Endothelial cell (in vitro differentiated cells): Measurements from ENCODE around the gene PODXL2. TPM values are rescaled to one million over a fixed set of nuclear protein-coding genes. Genes with fewer than 3 reads are reported as not detected.
A peak's percentile ranks its signal among the peaks of the same experiment; 100 is the strongest.
"Not testable (repeated sequence)": the region's sequence is repeated elsewhere in the genome, so short reads cannot be mapped to it uniquely, and the experiment has no call there.

Source experiments
- DNase-seq: peaks from one replicate; pipeline ENCODE4 v3.0.0; 2021; ENCODE audit warnings: low spot score
- H3K27ac Mint-ChIP-seq: one replicate; pipeline ENCODE4 v1.8.0; 2021; ENCODE audit warnings: mixed read lengths, inconsistent platforms; ENCODE audit not compliant: unreplicated experiment
- H3K27me3 Mint-ChIP-seq: one replicate; pipeline ENCODE4 v1.8.0; 2021; ENCODE audit warnings: mild to moderate bottlenecking, moderate library complexity, mixed read lengths, inconsistent platforms; ENCODE audit not compliant: unreplicated experiment
- H3K36me3 Mint-ChIP-seq: one replicate; pipeline ENCODE4 v1.8.0; 2021; ENCODE audit warnings: mild to moderate bottlenecking, low read depth, mixed read lengths, inconsistent platforms; ENCODE audit not compliant: unreplicated experiment
- H3K4me1 Mint-ChIP-seq: one replicate; pipeline ENCODE4 v1.8.0; 2021; ENCODE audit warnings: mild to moderate bottlenecking, mixed read lengths, inconsistent platforms; ENCODE audit not compliant: unreplicated experiment
- H3K4me3 Mint-ChIP-seq: one replicate; pipeline ENCODE4 v1.8.0; 2021; ENCODE audit warnings: mild to moderate bottlenecking, mixed read lengths, inconsistent platforms; ENCODE audit not compliant: unreplicated experiment
- H3K9me3 Mint-ChIP-seq: one replicate; pipeline ENCODE4 v1.8.0; 2021; ENCODE audit warnings: mixed read lengths, inconsistent platforms; ENCODE audit not compliant: unreplicated experiment
- total RNA-seq: library from RNA; stranded (reverse); fragmentation: NEBNext Ultra II Directional; extraction: Animal tissue kit (Norgen Biotek cat#: 25700); gene quantifications from one replicate; pipeline ENCODE4 v1.2.1, GENCODE V29; 2021; ENCODE audit not compliant: unreplicated experiment
- TF ChIP-seq, protein P1 (sequence below): fragments of 200-600 bp; sonication (generic); IDR thresholded peaks from one replicate; pipeline ENCODE4 v1.5.0; 2021; ENCODE audit warnings: antibody characterized with exemption; ENCODE audit not compliant: unreplicated experiment

PODXL2 gene
- total RNA-seq, 1 donor from 2014 or later, result 16.4 TPM

DNA sequence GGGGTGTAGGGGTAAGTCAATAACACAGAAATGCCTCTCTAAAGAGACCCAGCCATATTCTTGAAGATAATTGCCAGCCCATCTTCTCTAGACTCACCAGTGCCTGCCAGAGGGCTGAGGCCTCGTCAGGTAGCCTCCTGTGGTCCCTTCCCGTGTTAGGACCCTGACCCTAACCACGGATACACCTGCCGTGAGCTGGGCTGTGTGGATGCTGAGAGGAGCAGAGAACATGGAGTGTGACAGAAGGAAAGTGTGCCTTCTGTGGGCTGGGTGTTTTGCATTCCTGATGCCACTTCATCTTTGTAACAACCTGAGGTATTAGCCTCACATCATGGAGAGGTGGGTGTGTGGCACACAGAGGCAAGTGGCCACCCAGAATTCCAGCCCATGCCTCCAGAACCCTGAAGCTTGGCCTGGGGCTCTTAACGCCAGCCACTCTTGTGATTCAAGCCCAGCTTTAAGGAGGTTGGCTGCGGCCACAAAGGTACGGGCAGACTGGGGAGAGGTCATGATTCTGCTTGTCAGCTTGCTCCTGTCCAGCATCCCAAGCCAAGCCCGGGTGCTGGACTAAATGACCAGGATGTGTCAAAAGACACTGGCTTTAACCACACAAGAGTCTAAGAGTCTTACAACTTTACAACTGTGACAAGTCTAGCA is 22.7 kb downstream of the PODXL2 start:
- no peak for DNase-seq
- Mint-ChIP-seq H3K36me3 (no peaks in the 10 kb centered on the region), H3K4me3 (no peak overlapping the region), H3K27me3 (peaks cover 2% of the 10 kb centered on the region), H3K9me3 (no peaks in the 10 kb centered on the region), H3K4me1 (no peaks in the 10 kb centered on the region), H3K27ac (no peak overlapping the region)
- TF ChIP-seq, protein P1, sequence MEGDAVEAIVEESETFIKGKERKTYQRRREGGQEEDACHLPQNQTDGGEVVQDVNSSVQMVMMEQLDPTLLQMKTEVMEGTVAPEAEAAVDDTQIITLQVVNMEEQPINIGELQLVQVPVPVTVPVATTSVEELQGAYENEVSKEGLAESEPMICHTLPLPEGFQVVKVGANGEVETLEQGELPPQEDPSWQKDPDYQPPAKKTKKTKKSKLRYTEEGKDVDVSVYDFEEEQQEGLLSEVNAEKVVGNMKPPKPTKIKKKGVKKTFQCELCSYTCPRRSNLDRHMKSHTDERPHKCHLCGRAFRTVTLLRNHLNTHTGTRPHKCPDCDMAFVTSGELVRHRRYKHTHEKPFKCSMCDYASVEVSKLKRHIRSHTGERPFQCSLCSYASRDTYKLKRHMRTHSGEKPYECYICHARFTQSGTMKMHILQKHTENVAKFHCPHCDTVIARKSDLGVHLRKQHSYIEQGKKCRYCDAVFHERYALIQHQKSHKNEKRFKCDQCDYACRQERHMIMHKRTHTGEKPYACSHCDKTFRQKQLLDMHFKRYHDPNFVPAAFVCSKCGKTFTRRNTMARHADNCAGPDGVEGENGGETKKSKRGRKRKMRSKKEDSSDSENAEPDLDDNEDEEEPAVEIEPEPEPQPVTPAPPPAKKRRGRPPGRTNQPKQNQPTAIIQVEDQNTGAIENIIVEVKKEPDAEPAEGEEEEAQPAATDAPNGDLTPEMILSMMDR, result no peak

DNA sequence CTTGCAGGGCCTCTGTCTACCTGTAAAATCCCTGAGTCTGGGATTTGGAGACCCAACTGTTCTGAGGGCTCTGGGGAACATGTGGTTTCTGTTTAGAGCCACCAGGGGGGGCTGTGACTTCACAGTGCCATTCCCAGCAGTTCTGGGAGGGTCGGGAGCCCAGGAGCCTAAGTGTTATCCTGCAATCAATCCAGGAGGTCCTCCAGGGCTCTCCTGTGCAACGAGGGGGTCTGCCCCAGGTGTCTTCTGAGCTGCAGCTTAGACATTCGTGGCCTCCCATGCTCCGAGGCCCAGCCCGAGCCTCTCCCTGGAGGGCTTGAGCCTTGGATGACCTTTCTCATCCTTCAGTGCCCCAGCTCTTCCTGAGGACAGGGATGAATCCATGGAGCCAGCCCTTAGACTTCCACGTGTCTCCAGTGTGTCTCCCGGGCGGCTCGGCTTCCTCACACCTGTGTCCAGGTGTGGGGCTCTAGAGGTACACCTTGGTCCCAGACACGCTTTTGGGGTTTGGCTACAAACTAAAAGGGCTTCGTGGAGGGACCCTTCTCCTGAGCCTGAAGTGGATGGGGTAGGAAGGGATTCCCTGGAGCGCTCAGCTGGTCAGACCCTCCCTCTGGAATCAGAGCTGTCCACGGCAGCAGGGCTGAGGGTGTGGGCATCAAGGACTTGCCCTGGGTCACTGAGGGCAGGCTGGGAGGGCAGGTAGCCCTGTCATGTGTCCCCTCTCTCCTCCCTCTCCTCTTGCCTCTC is 23.4 kb downstream of the PODXL2 start:
- Mint-ChIP-seq H3K4me3 (no peak overlapping the region), H3K9me3 (no peaks in the 10 kb centered on the region), H3K4me1 (no peaks in the 10 kb centered on the region), H3K27me3 (peaks cover 2% of the 10 kb centered on the region), H3K27ac (no peak overlapping the region), H3K36me3 (no peaks in the 10 kb centered on the region)
- TF ChIP-seq, protein P1, result peak; percentile 73
- peak; percentile 66 for DNase-seq

- H3K27me3 Mint-ChIP-seq, result peaks cover 2% of the 10 kb centered on the region
- H3K4me1 Mint-ChIP-seq, result no peaks in the 10 kb centered on the region
- TF ChIP-seq, protein P1, result no peak
- DNase-seq, result no peak
- no peaks in the 10 kb centered on the region for H3K36me3 Mint-ChIP-seq
- no peaks in the 10 kb centered on the region for H3K9me3 Mint-ChIP-seq
- no peak overlapping the region for H3K4me3 Mint-ChIP-seq
- no peak overlapping the region for H3K27ac Mint-ChIP-seq
Observed at GRCh38 chr3:127654374-127654773, 25.4 kb downstream of the PODXL2 start.

- H3K27me3 Mint-ChIP-seq, H3K27ac Mint-ChIP-seq, DNase-seq, H3K4me1 Mint-ChIP-seq, H3K4me3 Mint-ChIP-seq, H3K9me3 Mint-ChIP-seq, H3K36me3 Mint-ChIP-seq: not testable (repeated sequence)
Observed at GRCh38 chr3:127654993-127655392, 26.0 kb downstream of the PODXL2 start.

DNA sequence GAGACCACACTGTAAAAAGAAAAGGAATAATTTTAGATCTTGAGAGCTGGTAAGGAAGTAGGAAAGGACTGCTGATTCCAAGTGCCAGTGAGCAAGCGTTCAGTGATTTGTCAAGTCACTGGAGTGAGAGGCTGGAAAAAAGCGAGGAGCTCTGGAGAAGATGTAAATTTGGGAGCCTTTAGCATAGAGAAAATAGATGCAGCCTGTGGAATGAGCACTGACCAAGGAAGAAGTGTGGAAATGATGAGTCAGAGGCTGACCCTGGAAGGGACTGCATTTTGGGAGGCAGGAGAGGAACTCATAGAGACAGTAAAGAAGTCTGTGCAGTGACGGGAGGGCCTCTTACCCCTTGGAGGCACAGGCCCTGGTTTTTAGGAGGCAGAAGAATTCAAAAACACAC is 26.7 kb downstream of the PODXL2 start:
- no peak for DNase-seq
- Mint-ChIP-seq H3K4me1 (peaks cover 4% of the 10 kb centered on the region), H3K9me3 (no peaks in the 10 kb centered on the region), H3K27ac (no peak overlapping the region), H3K4me3 (no peak overlapping the region), H3K27me3 (no peaks in the 10 kb centered on the region), H3K36me3 (no peaks in the 10 kb centered on the region)
- TF ChIP-seq, protein P1, result no peak
